Raji (cell line): Measurements from ENCODE around the gene TFEC.

Source experiments
- POLR2A ChIP-seq: IDR thresholded peaks from 2 replicates; pipeline ENCODE4 v1.6.1; 2011; ENCODE audit warnings: low read depth, low read length, control low read depth; ENCODE audit not compliant: insufficient read depth

Gene TFEC

GRCh38 chr7:115964799-115965198 is 65.8 kb downstream of the TFEC start:
- no peak for TF ChIP-seq POLR2A

GRCh38 chr7:115962340-115962739 is 68.2 kb downstream of the TFEC start:
- no peak for TF ChIP-seq POLR2A

- no peak for TF ChIP-seq POLR2A
Observed at GRCh38 chr7:115953592-115954255, 76.8 kb downstream of the TFEC start.

- TF ChIP-seq POLR2A: no peak
Observed at GRCh38 chr7:115952832-115953231, 77.7 kb downstream of the TFEC start.

GRCh38 chr7:115951547-115951946 is 79.0 kb downstream of the TFEC start:
- no peak for TF ChIP-seq POLR2A

- no peak for TF ChIP-seq POLR2A
Observed at GRCh38 chr7:115941703-115942268, 88.8 kb downstream of the TFEC start.

- no peak for TF ChIP-seq POLR2A
Observed at GRCh38 chr7:115940460-115941060, 90.0 kb downstream of the TFEC start.

- TF ChIP-seq POLR2A: no peak
Observed at GRCh38 chr7:115937960-115938359, 92.6 kb downstream of the TFEC start.

GRCh38 chr7:115933471-115933870 is 97.1 kb downstream of the TFEC start:
- TF ChIP-seq POLR2A: no peak

- no peak for TF ChIP-seq POLR2A
Observed at GRCh38 chr7:115932880-115933279, 97.7 kb downstream of the TFEC start.

GRCh38 chr7:115924411-115924810 is 106.2 kb downstream of the TFEC start:
- TF ChIP-seq POLR2A: no peak

- TF ChIP-seq POLR2A: no peak
Observed at GRCh38 chr7:115920367-115920766, 110.2 kb downstream of the TFEC start.

- TF ChIP-seq POLR2A: no peak
Observed at GRCh38 chr7:115914951-115915350, 115.6 kb downstream of the TFEC start.

GRCh38 chr7:115911465-115911864 is 119.1 kb downstream of the TFEC start:
- no peak for TF ChIP-seq POLR2A

- no peak for TF ChIP-seq POLR2A
Observed at GRCh38 chr7:115910541-115911164, 119.9 kb downstream of the TFEC start.

- TF ChIP-seq POLR2A: no peak
Observed at GRCh38 chr7:115906731-115907130, 123.8 kb downstream of the TFEC start.
